HG02759 (cell line): ENCODE measurements around the gene ZFHX2.
A peak's percentile ranks its signal among the peaks of the same experiment; 100 is the strongest.

Experiments used
- ATAC-seq: cut with Tn5 transposase; IDR thresholded peaks from one replicate; pipeline ENCODE4 v1.9.1; 2021; ENCODE audit warnings: mild to moderate bottlenecking, moderate library complexity; ENCODE audit not compliant: unreplicated experiment

Gene ZFHX2

GRCh38 chr14:23561873-23562821 lies 10.6 kb upstream of the ZFHX2 start:
- no peak for ATAC-seq

- ATAC-seq, result no peak
Measured at GRCh38 chr14:23561259-23561658, 9.7 kb upstream of the ZFHX2 start.

- ATAC-seq, result no peak
Measured at GRCh38 chr14:23559926-23560520, 8.5 kb upstream of the ZFHX2 start.

GRCh38 chr14:23559010-23559925 lies 7.7 kb upstream of the ZFHX2 start:
- ATAC-seq, result no peak

- no peak for ATAC-seq
Measured at GRCh38 chr14:23558346-23559009, 6.9 kb upstream of the ZFHX2 start.

- ATAC-seq, result no peak
Measured at GRCh38 chr14:23557946-23558345, 6.4 kb upstream of the ZFHX2 start.

GRCh38 chr14:23557521-23557920 lies 6.0 kb upstream of the ZFHX2 start:
- ATAC-seq, result no peak

- ATAC-seq, result no peak
Measured at GRCh38 chr14:23556700-23557440, 5.3 kb upstream of the ZFHX2 start.

GRCh38 chr14:23555882-23556699 lies 4.5 kb upstream of the ZFHX2 start, which contains the start of gene THTPA:
TSS of gene THTPA (plus strand) at chr14:23556271. CDS start at chr14:23556758, 487 bp downstream.
- ATAC-seq, result peak; percentile 83

GRCh38 chr14:23555533-23555881 lies 3.9 kb upstream of the ZFHX2 start:
- peak; percentile 13 for ATAC-seq

- no peak for ATAC-seq
Measured at GRCh38 chr14:23550812-23551265, 726 bp downstream of the ZFHX2 start.

- ATAC-seq, result no peak
Measured at GRCh38 chr14:23550131-23550811, 1.3 kb downstream of the ZFHX2 start.

- ATAC-seq, result no peak
Measured at GRCh38 chr14:23548351-23549318, 2.9 kb downstream of the ZFHX2 start.

GRCh38 chr14:23547924-23548323 lies 3.6 kb downstream of the ZFHX2 start:
- no peak for ATAC-seq

- ATAC-seq, result no peak
Measured at GRCh38 chr14:23546450-23547035, 5.0 kb downstream of the ZFHX2 start.

GRCh38 chr14:23545740-23546365 lies 5.7 kb downstream of the ZFHX2 start:
- ATAC-seq, result no peak
